HG02798 (cell line): ENCODE data around the gene GPC6.
"Not testable (repeated sequence)": the region's sequence is repeated elsewhere in the genome, so short reads cannot be mapped to it uniquely, and the experiment has no call there.

Experiments used
- ATAC-seq: cut with Tn5 transposase; IDR thresholded peaks from one replicate; pipeline ENCODE4 v1.9.1; 2021; ENCODE audit warnings: mild to moderate bottlenecking; ENCODE audit not compliant: unreplicated experiment, poor library complexity

The GPC6 gene

DNA sequence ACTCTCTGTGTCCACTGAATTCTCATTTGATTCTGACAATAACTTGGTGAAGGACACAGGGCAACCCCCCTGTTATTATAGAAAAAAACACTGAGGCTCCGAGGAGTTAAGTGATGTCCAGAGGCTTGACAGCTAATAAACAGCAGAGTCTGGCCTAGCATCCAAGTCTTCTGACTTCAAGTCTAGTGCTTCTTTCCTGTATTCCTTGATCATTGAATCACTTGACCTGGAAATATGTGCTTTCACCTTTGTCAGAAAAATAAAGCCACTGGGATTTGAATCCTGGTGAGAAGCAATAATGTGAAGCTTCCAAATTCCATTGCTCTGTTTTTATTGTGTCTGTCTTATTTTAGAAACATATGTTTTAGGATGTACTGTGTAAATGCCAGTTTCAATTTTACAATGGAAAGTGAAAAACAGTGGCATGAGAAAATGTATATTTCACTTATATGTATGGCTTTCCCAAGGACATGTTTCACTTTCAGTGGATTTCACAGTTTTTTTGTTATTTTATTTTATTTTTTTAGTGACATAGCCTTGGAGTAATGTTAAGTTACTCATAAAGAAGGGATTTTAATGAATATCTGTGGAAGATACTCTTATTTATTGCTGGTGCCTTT, 190.2 kb downstream of the GPC6 start:
- ATAC-seq = no peak

DNA sequence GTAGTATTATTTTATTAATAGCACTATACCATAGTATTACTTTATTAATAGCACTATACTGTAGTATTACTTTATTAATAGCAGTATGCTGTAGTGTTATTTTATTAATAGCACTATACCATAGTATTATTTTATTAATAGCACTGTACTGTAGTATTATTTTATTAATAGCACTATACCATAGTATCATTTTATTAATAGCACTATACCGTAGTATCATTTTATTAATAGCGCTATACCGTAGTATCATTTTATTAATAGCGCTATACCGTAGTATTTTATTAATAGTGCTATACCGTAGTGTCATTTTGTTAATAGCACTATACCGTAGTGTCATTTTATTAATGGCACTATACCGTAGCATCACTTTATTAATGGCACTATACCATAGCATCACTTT, 191.8 kb downstream of the GPC6 start:
- no peak for ATAC-seq

DNA sequence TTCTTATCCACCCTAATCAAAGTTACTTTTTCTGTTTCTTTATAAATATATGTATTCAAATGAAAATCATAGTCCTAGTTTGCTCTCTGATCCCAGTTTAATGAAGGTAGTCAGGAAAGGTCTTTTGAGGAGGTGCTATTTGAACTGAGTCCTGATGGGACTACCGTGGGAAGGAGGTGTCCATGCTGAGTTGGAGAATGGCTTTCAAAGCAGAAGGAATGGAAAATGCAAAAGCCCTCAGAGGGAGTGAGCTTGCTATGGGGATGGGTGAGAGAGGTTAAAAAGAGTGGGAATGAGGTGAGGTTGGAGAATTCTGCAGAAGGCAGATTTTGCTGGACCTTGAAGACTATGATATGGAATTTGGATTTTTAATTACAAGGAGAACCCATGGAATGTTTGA, 193.6 kb downstream of the GPC6 start:
- ATAC-seq = no peak

DNA sequence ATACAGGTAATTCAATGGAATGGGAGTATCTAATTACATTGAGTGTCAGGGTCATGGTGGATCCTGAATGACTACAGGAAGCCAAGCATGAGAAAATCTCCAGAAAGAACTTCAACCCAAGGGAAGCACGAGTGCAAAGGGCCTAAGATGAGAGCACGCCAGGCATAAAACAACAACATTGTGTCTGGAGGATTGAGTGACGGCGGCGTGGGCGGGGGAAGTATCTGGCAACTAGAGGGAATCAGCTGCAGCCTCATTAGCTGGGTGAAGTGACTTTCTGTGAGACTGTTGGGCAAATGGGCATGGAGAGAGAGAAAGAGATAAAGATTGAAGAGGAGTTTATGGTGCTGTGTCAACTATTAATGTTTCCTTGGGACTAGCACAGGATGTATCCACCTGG, 194.3 kb downstream of the GPC6 start:
- ATAC-seq = no peak

DNA sequence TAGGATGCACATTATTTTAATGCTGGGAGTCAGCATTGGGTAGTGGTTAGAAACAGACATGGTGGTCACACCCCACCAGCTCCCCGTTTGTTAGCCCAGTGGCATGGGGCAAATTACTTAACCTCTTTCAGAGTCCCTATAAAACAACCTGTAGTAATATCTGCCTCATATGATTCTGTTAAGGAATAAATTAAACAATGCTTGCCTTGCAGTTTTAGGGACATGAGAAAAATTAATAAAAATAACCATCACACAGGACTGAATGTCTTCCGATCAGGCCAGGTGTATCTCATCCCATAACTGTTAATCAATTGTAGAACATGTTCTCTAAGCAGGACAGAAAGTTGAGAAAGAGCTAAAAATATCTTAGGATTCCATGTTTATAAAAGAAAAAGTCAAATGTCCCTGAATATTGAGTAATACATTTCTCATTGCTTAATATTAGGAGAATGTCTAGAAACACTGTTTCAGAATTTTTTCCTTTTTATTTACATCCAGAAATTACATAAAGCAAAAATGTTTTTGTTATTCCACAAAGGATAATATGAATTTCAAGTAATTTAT, 196.5 kb downstream of the GPC6 start:
- ATAC-seq = no peak

DNA sequence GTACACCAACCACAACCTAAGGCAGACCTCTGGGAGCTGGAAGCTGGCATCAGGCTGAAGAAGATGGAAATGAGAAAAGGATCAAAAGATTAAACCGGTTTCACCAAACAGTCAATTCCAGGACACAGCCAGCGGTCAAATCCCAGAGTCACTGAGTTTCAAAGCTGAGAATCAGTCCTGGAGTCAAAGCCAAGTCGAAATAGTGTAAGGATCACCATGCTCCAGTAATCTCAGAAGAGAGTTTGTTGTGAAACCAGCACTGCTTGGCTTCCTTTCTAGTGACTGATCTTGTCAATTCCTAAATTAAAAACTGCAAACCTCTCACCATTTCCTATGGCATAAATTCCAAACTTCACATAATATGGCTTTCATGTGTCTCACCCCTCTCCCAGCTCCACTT, 198.8 kb downstream of the GPC6 start:
- ATAC-seq = no peak

DNA sequence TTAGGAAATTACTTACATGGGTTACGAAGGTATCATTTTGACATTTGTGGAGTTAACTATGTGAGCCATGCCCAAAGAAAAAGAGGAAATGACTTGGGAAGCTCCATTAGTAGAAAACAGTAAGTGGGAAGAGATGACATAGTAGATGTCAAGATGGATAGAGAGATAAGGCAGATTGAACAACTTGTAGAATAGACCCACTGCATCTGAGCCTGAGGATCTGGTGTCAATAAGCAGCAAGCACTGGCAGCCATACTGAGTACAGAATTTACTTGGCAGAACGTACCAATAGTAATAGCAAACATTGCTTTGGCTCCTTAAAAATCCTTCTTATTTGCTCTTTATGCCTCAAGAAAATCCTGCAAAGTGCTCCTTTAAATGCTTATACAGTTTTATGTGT, 203.8 kb downstream of the GPC6 start:
- no peak for ATAC-seq

DNA sequence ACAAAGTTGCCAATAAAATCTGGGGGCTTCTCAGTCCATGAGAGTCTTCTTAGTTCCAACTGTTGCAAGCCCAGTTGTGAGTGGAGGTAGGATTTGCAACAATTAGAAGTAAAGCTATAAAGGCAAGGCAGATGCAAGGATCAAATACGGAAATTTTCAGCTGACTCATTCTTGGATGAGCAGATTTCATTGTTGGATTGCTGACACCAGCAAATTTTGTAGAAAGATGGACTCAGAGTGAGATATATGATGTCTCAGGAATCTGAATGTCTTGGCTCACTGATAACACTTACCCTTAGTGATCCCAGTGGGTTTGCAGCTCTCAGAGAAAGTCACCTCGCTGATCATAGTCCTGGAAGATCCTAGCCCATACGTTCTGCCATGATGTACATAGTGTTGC, 209.0 kb downstream of the GPC6 start:
- ATAC-seq = no peak

DNA sequence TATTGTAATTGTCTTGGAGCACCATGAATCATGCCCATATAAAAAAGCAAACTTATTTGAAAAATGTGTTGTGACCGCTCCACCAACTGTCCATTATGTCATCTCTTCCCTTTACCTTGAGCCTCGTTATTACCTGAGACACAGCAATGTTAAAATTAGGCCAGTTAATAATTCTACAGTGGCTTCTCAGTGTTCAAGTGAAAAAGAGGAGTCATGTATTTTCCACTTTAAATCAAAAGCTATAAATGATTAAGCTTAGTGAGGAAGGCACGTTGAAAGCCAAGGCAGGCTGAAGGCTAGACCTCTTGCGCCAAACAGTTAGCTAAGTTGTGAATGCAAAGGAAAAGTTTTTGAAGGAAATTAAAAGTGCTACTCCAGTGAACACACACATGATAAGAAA, 210.5 kb downstream of the GPC6 start:
- ATAC-seq = no peak

DNA sequence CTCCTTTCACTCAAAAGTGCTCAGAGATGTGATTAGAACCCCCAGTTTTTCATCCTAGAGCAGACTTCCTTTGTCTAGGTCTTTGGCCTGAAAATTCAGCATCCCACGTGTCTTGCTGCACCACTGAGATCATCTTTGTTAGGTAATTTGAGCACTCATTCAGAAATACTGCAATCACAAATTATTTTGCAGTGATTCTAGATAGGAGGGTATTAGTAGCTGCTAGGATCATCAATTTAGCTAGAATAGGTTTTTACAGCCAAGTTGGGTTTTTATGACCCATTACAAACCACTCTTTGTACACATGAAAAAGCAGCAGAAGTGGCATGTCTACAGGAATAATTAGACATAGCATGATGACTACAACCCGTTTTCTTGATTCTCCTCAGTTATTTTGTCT, 219.6 kb downstream of the GPC6 start:
- no peak for ATAC-seq

DNA sequence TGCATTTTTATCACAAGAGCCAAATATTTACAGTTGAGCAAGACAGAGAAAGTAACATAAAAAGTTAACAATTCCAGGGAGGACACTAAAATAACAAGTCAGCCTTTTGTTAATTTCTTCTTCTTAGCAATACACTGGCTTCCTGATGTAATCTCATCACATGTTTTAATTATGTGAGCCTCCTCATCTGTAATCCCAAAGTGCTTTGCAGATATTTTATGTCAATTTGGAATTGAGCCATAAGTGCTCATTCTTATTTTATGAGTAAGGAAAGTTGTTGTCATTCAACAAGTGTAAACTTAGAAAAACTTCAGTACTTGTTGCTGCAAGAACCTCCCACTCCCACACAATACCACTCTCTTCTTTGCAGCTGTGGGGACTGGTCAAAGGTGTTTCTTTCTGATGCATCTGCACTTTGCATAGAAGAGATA, 223.6 kb downstream of the GPC6 start:
- ATAC-seq = no peak

DNA sequence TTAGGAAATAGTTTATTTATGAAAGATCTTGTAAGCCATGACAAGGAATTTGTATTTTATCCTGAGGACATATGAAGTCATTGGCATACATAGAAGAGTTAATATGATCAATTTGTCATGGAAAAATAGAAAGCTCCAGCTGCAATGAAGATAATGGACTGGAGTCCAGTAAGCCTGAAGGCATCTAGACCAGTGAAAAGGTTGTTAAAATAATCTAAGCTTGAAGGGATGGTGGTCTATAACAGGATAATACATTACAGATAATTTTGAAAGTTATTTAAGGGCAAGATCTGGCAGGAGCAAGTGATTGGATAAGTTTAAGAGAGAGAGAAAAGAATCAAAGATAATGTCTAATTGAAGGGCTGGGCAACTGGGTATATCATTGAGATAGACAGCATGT, 224.2 kb downstream of the GPC6 start:
- ATAC-seq = no peak

DNA sequence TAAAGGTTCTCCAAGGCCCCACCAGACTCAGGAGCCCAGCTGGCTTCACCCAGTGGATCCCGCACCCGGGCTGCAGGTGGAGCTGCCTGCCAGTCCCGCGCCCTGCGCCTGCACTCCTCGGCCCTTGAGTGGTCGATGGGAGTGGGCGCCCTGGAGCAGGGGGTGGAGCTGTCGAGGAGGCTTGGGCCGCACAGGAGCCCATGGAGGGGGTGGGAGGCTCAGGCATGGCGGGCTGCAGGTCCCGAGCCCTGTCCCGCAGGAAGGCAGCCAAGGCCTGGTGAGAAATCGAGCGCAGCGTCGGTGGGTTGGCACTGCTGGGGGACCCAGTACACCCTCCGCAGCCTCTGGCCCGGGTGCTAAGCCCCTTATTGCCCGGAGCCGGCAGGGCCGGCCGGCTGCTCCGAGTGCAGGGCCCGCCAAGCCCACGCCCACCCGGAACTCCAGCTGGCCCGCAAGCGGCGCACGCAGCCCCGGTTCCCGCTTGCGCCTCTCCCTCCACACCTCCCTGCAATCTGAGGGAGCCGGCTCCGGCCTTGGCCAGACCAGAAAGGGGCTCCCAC, 228.1 kb downstream of the GPC6 start:
- not testable (repeated sequence) for ATAC-seq

DNA sequence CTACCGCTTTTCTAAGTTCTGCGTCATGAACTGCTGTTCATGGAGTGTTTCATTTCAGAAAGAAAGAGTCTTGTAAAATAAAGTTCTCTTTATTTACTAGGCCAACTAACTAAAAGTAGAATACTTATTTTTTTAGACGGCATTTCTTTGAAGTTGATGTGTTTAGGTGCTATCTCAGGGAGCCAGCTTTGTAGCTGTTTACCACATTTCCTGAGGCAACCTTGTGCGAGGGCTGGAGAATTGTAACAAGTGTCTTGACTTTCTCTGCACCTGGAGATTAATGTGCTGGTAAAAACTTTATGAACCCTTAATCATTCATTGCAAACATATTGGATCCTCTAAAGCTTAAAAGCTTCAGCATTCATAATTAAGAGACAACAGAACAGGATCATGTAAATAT, 229.3 kb downstream of the GPC6 start:
- no peak for ATAC-seq

DNA sequence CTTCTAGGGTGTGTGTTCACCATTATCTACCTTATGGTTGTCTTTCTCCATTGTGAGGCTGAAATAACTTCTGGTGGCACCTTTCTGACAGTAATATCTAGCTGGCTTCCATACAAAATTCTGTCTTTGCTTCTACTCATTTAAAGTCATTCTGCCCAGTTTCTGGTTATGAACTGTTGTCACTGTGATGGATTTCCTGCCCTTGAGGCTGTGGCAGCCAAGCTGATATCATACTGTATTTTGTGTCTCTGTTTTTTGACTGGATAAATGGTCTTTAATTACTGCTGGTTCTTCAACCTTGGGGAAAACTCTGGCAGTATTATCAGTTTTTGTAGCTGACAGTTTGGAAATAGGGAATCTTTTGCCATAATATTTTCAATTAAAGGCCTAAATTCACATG, 233.4 kb downstream of the GPC6 start:
- ATAC-seq = no peak

DNA sequence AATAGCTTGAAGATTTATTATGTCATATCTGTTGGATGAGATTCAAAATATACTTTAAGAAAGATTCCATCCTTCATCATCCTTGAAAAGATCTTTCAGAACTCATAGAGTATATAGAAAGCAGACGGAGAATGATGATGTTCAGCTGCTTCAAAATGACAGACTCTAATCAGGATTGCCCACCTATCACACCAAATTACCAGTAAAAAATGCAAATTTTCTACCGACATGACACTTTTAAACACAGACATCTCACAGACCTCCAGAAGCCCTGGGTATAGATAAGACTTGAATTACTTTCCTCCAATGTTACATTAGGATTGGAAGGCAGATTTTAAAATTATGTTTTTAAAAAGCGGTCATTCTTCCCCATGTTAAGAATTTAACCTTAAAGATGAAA, 235.5 kb downstream of the GPC6 start:
- no peak for ATAC-seq

DNA sequence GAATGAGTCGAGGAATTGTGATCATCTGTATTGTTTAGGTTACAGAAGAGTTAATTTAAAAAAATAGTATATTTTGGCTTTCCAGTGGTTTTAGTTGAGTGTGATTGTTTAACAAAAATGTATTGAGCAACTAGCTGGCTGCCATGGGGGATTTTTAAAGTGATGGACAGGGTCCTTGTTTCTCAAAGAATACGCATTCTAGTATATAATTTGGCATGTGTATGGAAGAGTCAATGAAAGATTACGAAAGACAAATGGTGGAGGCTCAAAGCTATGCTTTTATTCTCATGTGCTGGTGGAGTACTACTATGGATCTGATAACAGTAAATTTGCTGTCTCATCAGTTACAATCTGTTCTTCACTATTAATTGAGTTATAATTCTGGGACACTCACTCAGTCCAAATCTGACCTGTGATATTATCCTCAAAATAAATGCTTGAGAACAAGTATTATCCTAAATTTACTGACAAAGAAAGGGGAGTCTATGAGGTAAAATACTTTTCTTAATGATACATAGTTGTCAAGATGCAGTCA, 240.0 kb downstream of the GPC6 start:
- no peak for ATAC-seq

DNA sequence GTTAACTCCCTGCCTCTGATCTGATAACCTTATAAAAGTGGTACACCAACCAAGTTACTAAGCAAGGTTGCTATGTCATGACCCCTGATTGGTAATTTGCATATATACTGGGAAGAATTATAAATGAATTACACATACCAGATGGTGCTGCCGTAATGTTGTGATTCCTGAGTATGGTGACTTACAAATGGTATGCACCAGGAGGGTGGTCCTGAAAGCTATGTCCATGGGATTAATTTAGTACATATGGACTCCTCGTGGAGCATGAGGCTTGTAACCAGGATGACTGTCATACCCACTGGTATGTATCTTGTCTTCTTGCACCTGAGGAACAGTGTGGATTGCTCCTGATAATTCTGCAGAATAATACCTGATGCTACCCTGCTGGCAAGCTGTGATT, 240.6 kb downstream of the GPC6 start:
- no peak for ATAC-seq

DNA sequence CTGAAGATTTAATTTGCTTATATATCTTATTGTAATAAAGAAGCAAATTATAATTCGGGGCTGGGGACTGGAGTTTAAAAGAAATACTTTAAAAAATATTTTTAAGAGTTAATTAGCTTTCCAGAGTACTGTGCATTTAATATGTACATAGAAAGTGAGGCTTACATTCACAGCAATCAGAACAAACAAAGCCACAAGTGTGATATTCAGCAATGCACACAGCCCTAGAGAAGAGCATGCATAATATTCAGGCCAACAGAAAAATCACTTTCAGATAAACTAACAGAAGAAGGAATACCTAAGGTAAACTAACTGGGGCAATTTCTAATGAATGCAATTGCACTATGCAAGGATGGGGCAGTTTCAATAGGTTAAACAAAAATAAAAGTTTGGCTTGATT, 241.8 kb downstream of the GPC6 start:
- no peak for ATAC-seq

DNA sequence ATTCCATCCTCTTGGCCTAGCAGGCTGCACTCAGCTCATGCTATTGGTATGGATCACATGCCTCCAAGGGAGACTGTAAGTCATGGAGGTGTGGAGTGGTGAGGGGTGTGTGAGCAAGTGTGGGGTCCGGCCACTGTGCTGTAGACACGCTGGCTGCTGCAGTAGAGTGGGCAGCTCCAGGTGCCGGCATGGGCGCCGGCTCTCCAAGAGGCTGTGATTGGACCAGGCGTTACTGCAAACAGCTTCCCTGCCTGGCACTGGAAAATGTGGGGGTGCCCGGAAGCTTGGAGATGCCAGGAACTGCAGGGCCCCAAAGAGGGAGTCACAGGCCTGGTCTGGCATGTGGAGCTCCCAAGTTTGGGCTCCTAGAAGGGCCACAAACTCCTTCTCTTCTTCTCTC, 245.7 kb downstream of the GPC6 start:
- ATAC-seq = no peak

DNA sequence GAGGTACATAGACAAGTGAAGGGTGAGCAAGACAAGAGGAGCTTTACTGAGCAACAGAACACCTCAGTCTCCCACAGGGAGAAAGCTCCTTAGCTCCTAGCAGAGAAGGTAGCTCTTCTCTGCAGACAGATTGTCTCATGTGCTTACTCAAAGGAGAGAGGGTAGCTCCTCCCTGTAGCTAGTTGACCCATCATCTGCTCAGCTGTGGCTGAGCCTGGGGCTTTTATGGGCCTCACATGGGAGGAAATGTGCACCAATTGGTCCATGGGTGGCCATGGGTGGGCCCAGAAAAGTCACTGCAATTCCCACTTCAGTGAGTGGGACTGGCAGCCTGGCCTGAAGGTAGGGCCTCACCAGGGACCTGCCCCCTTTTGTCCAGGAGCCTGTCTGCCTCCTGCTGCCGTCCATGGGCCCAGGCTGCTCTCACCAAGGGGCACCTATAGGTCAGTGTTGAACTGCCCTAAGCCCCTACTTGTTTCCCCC, 246.2 kb downstream of the GPC6 start:
- no peak for ATAC-seq
